Neural crest cell (in vitro differentiated cells): ENCODE measurements around the gene RPTOR. TPM values are rescaled to one million over a fixed set of nuclear protein-coding genes. Genes with fewer than 3 reads are reported as not detected.

Experiments
- DNase-seq: peaks from one replicate; pipeline ENCODE4 v3.0.0; 2021; ENCODE audit warnings: low read depth, mixed read lengths, low spot score
- H3K27ac Mint-ChIP-seq: one replicate; pipeline ENCODE4 v1.8.0; 2021; ENCODE audit warnings: mild to moderate bottlenecking, mixed read lengths; ENCODE audit not compliant: unreplicated experiment
- H3K27me3 Mint-ChIP-seq: 2 replicates; pipeline ENCODE4 v1.8.0; 2021; ENCODE audit warnings: low read depth, mild to moderate bottlenecking, mixed read lengths
- H3K36me3 Mint-ChIP-seq: 2 replicates; pipeline ENCODE4 v1.8.0; 2021; ENCODE audit warnings: low read depth, mild to moderate bottlenecking, mixed read lengths
- H3K4me1 Mint-ChIP-seq: 2 replicates; pipeline ENCODE4 v1.8.0; 2021; ENCODE audit warnings: mixed read lengths
- H3K4me3 Mint-ChIP-seq: one replicate; pipeline ENCODE4 v1.8.0; 2021; ENCODE audit warnings: mild to moderate bottlenecking, mixed read lengths
- H3K9me3 Mint-ChIP-seq: 2 replicates; pipeline ENCODE4 v1.8.0; 2021; ENCODE audit warnings: mixed read lengths
- total RNA-seq: library from RNA; stranded (reverse); gene quantifications from 2 replicates; pipeline ENCODE4 v1.2.1, GENCODE V29; 2021
- TF ChIP-seq, protein P1 (sequence below): fragments of 200-600 bp; sonication (generic); conservative IDR thresholded peaks from 2 replicates; pipeline ENCODE4 v1.5.0; 2021; ENCODE audit warnings: antibody characterized with exemption, mild to moderate bottlenecking

RPTOR gene
- total RNA-seq, 1 donor from 2014 or later = 41.1 TPM

DNA sequence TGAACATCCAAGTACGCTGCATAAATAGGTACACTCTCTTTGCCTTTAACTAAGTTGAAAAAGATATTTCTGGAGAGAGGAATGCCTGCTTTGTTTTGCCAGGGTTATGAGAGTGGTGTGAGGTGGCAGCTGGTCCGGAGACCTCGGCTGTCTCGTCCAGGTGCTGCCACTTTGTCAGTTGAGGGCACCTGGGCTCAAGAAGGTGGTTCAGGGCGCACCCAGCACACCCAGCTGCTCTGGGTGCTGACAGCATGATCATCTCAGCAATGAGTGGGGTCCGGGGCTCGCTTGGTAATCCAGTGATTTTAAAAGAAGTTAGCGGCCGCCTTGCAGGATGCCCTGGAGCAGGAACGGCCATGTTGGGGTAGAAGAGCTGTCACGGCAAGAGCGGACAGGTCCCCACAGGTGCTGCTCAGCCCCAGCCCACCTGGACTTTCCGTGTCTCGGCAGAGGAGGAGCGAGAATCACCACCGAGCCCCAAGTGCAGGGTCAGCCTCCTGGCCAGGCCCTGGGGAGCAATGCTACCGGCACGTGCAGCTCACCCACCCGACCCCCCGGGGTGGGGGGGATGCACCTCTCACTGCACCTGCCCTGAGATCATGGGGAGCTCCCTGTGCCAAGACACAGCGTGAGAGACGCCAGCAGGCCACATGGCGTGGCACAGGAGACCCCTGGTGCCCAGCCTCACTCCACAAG is 379.6 kb downstream of the RPTOR start:
- DNase-seq = no peak
- Mint-ChIP-seq H3K36me3 (no peaks in the 10 kb centered on the region), H3K9me3 (no peaks in the 10 kb centered on the region), H3K4me3 (no peak overlapping the region), H3K27ac (no peak overlapping the region), H3K27me3 (no peaks in the 10 kb centered on the region), H3K4me1 (peaks cover 14% of the 10 kb centered on the region)
- TF ChIP-seq, protein P1, sequence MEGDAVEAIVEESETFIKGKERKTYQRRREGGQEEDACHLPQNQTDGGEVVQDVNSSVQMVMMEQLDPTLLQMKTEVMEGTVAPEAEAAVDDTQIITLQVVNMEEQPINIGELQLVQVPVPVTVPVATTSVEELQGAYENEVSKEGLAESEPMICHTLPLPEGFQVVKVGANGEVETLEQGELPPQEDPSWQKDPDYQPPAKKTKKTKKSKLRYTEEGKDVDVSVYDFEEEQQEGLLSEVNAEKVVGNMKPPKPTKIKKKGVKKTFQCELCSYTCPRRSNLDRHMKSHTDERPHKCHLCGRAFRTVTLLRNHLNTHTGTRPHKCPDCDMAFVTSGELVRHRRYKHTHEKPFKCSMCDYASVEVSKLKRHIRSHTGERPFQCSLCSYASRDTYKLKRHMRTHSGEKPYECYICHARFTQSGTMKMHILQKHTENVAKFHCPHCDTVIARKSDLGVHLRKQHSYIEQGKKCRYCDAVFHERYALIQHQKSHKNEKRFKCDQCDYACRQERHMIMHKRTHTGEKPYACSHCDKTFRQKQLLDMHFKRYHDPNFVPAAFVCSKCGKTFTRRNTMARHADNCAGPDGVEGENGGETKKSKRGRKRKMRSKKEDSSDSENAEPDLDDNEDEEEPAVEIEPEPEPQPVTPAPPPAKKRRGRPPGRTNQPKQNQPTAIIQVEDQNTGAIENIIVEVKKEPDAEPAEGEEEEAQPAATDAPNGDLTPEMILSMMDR = no peak

- no peak overlapping the region for H3K4me3 Mint-ChIP-seq
- H3K27me3 Mint-ChIP-seq = no peaks in the 10 kb centered on the region
- H3K9me3 Mint-ChIP-seq = no peaks in the 10 kb centered on the region
- TF ChIP-seq, protein P1 = no peak
- no peak overlapping the region for H3K27ac Mint-ChIP-seq
- peaks cover 2% of the 10 kb centered on the region for H3K36me3 Mint-ChIP-seq
- peaks cover 14% of the 10 kb centered on the region for H3K4me1 Mint-ChIP-seq
- DNase-seq = no peak
Measured at GRCh38 chr17:80924807-80925610, 380.4 kb downstream of the RPTOR start.

- H3K27me3 Mint-ChIP-seq = no peaks in the 10 kb centered on the region
- H3K4me3 Mint-ChIP-seq = no peak overlapping the region
- peaks cover 2% of the 10 kb centered on the region for H3K36me3 Mint-ChIP-seq
- no peak for DNase-seq
- H3K9me3 Mint-ChIP-seq = no peaks in the 10 kb centered on the region
- no peak overlapping the region for H3K27ac Mint-ChIP-seq
- H3K4me1 Mint-ChIP-seq = peaks cover 11% of the 10 kb centered on the region
- TF ChIP-seq, protein P1 = no peak
Measured at GRCh38 chr17:80925688-80926335, 381.2 kb downstream of the RPTOR start.

DNA sequence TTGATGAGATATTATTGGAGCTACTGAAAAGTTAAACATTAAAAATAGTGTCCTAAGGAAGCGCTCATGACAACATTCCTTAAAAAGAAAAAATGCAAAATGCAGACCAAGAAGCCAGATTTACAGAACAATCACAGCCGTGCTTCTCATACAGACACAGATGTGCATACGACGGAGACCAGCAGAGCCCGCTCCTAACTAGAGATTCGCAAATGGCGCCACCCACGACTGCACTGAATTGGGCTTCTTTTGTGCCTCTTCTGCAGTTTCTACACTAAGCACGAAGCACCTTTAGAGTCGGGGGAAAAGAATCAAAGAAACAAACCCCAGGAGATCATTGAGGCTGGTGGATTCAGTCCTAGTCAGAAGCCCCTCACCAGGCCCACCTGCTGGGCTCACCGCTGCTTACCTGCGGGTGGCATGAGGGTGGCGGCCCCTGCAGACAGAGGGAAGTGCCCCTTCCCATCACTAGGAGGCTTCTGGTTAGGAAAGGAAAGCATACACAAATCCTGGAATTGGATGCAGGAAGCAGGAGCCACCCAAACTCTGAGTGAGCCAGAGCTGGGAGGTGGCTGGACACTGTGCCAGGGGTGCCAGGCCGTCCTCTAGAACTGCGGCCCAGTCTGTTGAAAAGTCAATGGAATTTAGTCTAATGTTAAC is 382.1 kb downstream of the RPTOR start:
- DNase-seq = no peak
- peaks cover 13% of the 10 kb centered on the region for H3K4me1 Mint-ChIP-seq
- peaks cover 2% of the 10 kb centered on the region for H3K36me3 Mint-ChIP-seq
- H3K27me3 Mint-ChIP-seq = no peaks in the 10 kb centered on the region
- no peaks in the 10 kb centered on the region for H3K9me3 Mint-ChIP-seq
- H3K27ac Mint-ChIP-seq = no peak overlapping the region
- H3K4me3 Mint-ChIP-seq = no peak overlapping the region
- TF ChIP-seq, protein P1 = no peak

- H3K27ac Mint-ChIP-seq = peak overlapping the region; percentile 16
- H3K4me3 Mint-ChIP-seq = no peak overlapping the region
- H3K9me3 Mint-ChIP-seq = no peaks in the 10 kb centered on the region
- H3K4me1 Mint-ChIP-seq = peaks cover 13% of the 10 kb centered on the region
- H3K36me3 Mint-ChIP-seq = peaks cover 6% of the 10 kb centered on the region
- no peaks in the 10 kb centered on the region for H3K27me3 Mint-ChIP-seq
- no peak for DNase-seq
- TF ChIP-seq, protein P1 = no peak
Measured at GRCh38 chr17:80927791-80928216, 383.2 kb downstream of the RPTOR start.
